GM12872 (cell line): ENCODE data around the gene TNFRSF8.

Experiments
- TF ChIP-seq, protein P1 (sequence below): IDR thresholded peaks from 3 replicates; pipeline ENCODE4 v1.5.1; 2011; ENCODE audit warnings: low read depth, mild to moderate bottlenecking, low read length, moderate library complexity; ENCODE audit not compliant: insufficient read depth

Gene TNFRSF8

DNA sequence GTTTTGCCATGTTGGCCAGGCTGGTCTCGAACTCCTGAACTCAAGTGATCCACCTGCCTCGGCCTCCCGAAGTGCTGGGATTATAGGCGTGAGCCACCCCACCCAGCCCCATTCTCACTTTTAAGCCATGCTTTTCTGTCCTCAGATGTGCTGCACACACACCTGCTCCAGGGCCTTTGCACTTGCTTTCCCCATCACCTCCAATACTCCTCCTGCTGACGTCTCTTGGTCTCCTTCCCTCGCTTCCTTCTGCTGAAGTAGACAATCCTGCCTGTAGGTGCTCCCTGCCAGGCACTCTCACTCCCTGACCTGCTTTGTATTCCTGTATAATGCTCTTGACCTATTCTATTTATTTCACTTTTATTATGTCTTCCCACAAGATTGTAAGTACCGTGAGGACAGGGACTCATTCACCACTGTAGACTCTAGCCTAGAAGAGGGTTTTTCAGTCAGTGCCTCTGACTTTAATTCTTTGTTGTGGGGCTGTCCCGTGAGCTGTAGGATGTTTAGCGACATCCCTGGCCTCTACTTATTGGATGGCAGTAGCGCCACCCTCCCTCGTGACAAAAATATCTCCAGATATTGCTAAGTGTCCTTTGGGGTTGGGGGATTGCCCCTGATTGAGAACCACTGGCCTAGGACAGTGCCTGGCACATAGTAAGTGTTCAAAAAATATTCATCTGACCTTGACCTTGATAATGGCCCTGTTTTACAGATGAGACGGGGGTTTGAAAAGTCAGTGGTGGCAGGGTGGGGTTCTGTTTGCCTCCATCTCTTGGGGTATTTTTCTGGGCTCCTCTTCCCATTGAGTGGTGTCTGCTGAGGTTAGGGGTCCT is 108.3 kb downstream of the TNFRSF8 start:
- TF ChIP-seq, protein P1, sequence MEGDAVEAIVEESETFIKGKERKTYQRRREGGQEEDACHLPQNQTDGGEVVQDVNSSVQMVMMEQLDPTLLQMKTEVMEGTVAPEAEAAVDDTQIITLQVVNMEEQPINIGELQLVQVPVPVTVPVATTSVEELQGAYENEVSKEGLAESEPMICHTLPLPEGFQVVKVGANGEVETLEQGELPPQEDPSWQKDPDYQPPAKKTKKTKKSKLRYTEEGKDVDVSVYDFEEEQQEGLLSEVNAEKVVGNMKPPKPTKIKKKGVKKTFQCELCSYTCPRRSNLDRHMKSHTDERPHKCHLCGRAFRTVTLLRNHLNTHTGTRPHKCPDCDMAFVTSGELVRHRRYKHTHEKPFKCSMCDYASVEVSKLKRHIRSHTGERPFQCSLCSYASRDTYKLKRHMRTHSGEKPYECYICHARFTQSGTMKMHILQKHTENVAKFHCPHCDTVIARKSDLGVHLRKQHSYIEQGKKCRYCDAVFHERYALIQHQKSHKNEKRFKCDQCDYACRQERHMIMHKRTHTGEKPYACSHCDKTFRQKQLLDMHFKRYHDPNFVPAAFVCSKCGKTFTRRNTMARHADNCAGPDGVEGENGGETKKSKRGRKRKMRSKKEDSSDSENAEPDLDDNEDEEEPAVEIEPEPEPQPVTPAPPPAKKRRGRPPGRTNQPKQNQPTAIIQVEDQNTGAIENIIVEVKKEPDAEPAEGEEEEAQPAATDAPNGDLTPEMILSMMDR, result no peak

DNA sequence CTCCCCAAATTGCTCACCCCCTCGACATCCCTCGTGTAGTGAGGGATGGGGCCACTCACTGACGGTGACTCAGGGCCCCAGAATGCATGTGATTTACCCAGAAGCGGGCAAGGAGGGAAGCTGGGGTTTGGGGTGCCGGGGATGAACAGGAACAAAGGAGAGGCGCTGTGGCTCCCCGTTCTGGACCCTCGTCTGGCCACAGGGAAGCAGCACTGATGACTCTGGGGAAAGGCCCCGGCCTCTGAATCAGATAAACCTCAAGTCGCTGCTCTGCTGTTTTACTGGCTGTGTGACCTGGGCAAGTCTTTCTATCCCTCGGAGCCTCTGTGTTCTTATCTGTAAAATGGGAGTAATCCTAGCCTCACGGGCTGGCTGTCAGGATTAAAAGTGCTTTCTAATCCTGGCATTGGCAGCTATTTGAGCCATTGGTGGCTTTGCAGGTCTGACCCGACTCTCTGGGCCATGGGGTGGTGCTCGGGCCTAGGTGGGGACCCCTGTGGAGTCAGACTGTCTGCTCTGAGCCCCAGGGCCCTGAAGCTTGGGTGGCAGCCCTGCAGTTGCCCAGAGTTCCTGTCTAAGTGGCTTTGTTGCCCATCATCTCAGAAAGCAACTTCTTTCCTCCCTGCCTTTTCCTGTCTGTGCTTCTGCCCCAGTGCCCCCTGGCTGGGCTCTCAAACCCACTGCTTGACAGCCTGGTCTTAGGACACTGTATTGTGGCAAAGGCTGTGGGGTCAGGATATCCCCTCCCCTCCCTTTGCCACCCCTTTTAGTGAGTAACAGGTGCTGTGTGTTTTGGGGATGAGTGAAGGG is 109.1 kb downstream of the TNFRSF8 start:
- TF ChIP-seq, protein P1, result no peak

DNA sequence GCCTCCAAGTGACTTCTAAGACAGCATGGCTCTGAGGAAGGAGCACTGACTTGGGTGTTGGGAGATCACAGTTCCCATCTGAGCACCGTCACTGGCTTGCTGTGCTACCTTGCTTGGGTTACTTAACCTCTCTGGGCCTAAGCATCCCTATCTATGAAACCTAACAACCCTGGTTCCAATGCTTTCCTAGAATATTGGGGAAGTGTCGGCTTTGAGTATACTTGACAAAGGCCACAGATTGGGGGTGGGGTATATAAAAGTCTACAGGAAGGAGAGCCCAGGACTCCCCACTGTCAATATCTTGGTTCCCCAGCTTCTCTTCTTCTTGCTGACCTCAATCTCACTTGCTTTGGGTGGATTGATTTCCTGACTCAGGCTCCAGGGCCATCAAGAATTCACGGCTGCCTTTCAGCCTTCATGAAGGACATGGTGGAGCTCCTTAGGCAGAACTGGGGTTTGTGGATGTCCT is 110.0 kb downstream of the TNFRSF8 start:
- TF ChIP-seq, protein P1, result no peak

DNA sequence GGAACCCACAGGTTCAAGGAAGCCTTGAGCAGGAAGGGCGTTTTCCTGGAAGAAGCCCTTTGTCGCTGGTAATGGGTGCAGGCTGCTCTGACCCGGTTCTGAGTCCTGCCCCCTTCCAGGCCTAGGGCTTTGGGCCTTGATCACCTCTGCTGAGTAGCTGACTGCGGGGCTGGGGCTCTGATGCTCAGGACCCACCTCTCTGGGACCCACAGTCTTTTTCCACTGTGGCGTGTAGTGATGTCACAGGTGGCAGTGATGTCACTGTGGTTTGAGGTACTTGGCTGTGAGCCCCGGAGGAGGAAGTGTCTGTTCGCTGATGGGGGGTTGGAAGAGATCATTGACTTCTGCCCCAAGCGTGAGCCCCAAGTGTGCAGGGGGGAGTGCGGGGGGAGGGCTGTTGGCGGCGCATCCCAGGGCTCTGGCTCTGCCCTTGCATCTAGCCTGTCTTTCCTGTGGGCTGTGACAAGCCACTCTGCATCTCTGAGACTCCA is 110.6 kb downstream of the TNFRSF8 start:
- TF ChIP-seq, protein P1, result no peak

DNA sequence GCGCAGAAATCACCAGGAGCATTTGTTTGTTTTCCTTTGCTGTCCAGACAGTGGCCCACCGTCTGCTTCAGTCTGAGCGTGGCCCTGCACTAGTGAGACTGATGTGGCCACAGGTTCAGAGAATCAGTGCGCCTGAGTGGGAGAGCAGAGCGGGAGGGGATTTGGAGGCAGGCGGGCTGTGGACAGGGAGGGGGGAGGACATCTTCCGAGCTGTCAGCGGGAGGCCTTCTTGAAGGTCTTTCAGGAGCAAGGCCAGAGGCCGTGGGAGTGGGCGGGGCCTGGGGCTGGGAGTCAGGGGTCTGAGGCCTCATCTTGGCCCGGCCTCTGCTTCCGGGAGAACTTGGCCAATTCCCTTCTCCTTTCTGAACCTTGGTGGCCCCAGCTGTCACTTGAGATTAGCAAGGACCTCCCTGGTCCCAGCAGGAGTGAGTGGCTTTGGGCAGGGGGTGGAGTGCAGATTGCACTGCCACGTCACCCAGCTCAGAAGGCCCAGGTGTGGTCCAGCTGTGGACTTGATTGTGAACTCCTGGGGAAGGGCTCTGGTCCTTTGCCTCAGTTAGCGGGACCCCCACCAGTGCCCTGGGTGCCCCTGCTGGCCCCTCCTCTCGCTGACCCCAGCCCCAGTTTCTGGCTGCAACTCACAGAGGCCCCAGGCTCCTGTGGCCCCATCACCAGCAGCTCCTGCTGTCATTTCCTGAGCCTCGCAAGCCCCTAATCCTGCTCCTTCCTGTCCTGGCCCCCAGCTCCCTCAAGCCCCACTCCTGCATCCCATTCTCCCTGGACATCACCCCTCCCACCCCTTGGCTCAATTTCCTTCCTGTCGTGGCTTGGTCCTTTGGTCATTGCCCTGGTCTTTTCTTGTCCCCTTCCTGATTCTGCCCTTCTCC is 112.1 kb downstream of the TNFRSF8 start:
- TF ChIP-seq, protein P1, result no peak

DNA sequence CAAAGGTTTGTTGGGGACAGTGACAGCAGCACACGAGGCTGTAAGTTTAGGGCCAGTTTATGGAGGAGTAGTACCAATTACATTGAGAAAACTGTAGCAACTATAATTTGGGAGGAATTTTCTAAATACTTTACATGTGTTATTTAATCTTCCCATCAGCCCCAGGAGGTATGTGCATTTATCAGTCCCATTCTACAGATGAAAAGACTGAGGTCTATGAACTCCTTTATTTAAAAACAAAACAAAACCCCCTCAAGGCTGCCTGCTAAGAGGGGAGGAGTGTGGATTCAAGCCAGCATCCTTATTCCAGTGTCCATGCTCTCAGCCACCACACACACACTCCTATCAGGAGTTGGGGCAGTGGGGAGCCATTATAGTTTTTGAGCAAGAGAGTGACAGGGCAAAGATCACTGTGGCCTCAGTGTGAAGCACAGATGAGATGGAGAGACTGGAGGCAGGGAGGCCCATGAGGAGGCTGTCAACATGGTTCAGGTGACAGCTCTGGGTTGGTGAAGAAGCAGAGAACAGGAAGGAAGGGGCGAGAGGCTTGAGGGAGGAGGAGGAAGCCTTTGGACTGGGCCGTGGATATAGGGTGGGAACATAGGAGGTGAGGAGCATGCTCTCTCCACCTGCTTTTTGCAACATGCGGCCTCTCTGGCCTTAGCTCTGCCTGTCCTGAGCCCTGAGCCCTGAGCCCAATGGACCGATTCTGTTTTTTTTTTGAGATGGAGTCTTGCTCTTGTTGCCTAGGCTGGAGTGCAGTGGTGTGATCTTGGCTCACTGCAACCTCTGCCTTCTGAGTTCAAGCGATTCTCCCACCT is 113.4 kb downstream of the TNFRSF8 start:
- TF ChIP-seq, protein P1, result no peak
